ENCODE results near the gene ZNF354C.

DNA sequence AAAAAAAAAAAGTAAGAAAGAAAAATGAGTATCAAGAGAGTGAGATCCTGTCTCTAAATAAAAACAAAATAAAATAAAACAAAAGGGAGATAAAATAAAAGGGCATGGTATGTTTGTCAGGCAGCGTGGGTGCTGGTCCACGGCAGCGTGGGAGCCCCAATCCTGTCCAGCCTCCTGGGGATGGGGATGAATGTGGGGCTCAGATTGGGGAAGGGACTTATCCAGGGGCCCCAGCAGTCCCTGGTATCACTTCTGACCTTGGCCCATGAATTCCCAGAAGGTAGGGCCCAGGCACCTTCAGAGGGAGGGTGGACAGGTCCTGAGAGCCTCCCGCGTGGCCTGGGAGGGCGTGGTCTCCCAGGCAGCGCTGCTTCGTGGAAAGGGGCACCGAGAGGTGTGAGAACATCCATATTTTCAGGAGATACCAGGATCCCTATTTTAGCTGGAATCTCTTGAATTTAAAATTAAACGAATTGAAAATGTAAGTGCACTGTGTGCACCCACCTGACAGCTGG lies 71.2 kb downstream of the ZNF354C start:
- TF ChIP-seq ARNTL (CRISPR knock-in tag; IDR thresholded peaks at IDR 0.05; ENCODE audit: borderline replicate concordance, low read depth) (no peak), RARB (CRISPR knock-in tag; IDR thresholded peaks at IDR 0.05) (no peak), PATZ1 (CRISPR knock-in tag; IDR thresholded peaks at IDR 0.05; ENCODE audit: borderline replicate concordance) (no peak), ZNF565 (CRISPR knock-in tag; conservative IDR thresholded peaks at IDR 0.05; ENCODE audit: low read depth) (no peak)
- TF ChIP-seq, protein P1, sequence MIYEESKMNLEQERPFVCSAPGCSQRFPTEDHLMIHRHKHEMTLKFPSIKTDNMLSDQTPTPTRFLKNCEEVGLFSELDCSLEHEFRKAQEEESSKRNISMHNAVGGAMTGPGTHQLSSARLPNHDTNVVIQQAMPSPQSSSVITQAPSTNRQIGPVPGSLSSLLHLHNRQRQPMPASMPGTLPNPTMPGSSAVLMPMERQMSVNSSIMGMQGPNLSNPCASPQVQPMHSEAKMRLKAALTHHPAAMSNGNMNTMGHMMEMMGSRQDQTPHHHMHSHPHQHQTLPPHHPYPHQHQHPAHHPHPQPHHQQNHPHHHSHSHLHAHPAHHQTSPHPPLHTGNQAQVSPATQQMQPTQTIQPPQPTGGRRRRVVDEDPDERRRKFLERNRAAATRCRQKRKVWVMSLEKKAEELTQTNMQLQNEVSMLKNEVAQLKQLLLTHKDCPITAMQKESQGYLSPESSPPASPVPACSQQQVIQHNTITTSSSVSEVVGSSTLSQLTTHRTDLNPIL (CRISPR knock-in tag; IDR thresholded peaks at IDR 0.05; ENCODE audit: low read depth): no peak
